A673 (cell line): ENCODE data around the gene SLC16A8. TPM values are rescaled to one million over a fixed set of nuclear protein-coding genes. Genes with fewer than 3 reads are reported as not detected.
"Not testable (repeated sequence)": the region's sequence is repeated elsewhere in the genome, so short reads cannot be mapped to it uniquely, and the experiment has no call there.

ENCODE experiments used
- BruUV-seq: library from RNA; stranded (reverse); fragments of 400-500 nt; replicated peaks from 2 replicates; lab custom pipeline; 2021; lab: Mats Ljungman, UMichigan
- CTCF ChIA-PET: fragments of 300-600 bp; sonication (Branson Sonifier 250); formaldehyde crosslinking; loops from one replicate; lab custom pipeline; 2022; ENCODE audit warnings: antibody characterized with exemption; lab: Charles Lee
- POLR2A ChIA-PET: fragments of 300-600 bp; sonication (Branson Sonifier 250); formaldehyde crosslinking; loops from one replicate; lab custom pipeline; 2022; ENCODE audit warnings: antibody characterized with exemption; ENCODE audit not compliant: low non-redundant PET; lab: Charles Lee
- DNase-seq: peaks from one replicate; pipeline ENCODE4 v3.0.0-alpha.2; 2015; ENCODE audit warnings: low spot score
- H3K27ac ChIP-seq: fragments of 200-600 bp; sonication (generic); 2 replicates; pipeline ENCODE4 v1.5.1; 2016; ENCODE audit warnings: mixed run types, low read depth, mild to moderate bottlenecking, mixed read lengths, antibody characterized with exemption, low read length; ENCODE audit not compliant: poor library complexity, severe bottlenecking
- H3K27me3 ChIP-seq: fragments of 200-600 bp; sonication (generic); replicated peaks from 2 replicates; pipeline ENCODE4 v1.6.1; 2017; ENCODE audit warnings: mixed run types, low read depth, mild to moderate bottlenecking, mixed read lengths, antibody characterized with exemption, low read length; ENCODE audit not compliant: insufficient read depth, poor library complexity
- H3K36me3 ChIP-seq: fragments of 200-600 bp; sonication (generic); 2 replicates; pipeline ENCODE4 v1.6.1; 2016; ENCODE audit warnings: mixed run types, mild to moderate bottlenecking, mixed read lengths, antibody characterized with exemption, low read length; ENCODE audit not compliant: insufficient read depth, poor library complexity, severe bottlenecking
- H3K4me1 ChIP-seq: fragments of 200-600 bp; sonication (generic); 2 replicates; pipeline ENCODE4 v1.6.1; 2017; ENCODE audit warnings: mixed run types, mild to moderate bottlenecking, mixed read lengths, antibody characterized with exemption, low read length; ENCODE audit not compliant: insufficient read depth, poor library complexity, severe bottlenecking
- H3K4me3 ChIP-seq: fragments of 200-600 bp; sonication (generic); 2 replicates; pipeline ENCODE4 v1.5.1; 2016; ENCODE audit warnings: low read depth, mixed run types, mild to moderate bottlenecking, mixed read lengths, low read length; ENCODE audit not compliant: poor library complexity, severe bottlenecking
- H3K9me3 ChIP-seq: fragments of 200-600 bp; sonication (generic); 2 replicates; pipeline ENCODE4 v1.6.1; 2016; ENCODE audit warnings: mixed run types, low read depth, mild to moderate bottlenecking, mixed read lengths, antibody characterized with exemption, low read length; ENCODE audit not compliant: poor library complexity, severe bottlenecking
- CTCF ChIP-seq: fragments of 300-800, 200-600 bp; sonication (generic); conservative IDR thresholded peaks from 2 replicates; pipeline ENCODE4 v1.5.1; 2017; ENCODE audit warnings: low read depth, mild to moderate bottlenecking, antibody characterized with exemption, low read length, moderate library complexity, mixed read lengths
- EZH2 ChIP-seq: fragments of 200-600 bp; sonication (generic); IDR thresholded peaks from 2 replicates; pipeline ENCODE4 v1.6.1; 2017; ENCODE audit warnings: borderline replicate concordance, low read depth, mild to moderate bottlenecking, mixed read lengths, antibody characterized with exemption, low read length; ENCODE audit not compliant: poor library complexity, severe bottlenecking
- intact Hi-C: fragments of 100-400 bp; cut with micrococcal nuclease; formaldehyde crosslinking; loops from one replicate; pipeline ENCODE4 v1.10.0; 2022; ENCODE audit not compliant: unreplicated experiment
- total RNA-seq: library from RNA; stranded (reverse); gene quantifications from 2 replicates; pipeline ENCODE4 v1.2.3, GENCODE V29; 2021

The SLC16A8 gene
- total RNA-seq, 1 experiment from 2014 or later: not detected

- Histone ChIP-seq H3K4me1 (no peaks in the 10 kb centered on the region), H3K27me3 (no peaks in the 10 kb centered on the region), H3K27ac (no peak overlapping the region), H3K36me3 (no peaks in the 10 kb centered on the region), H3K4me3 (no peak overlapping the region), H3K9me3 (no peaks in the 10 kb centered on the region)
- CTCF ChIA-PET: no interaction called here
- no TSS peak for BruUV-seq
- no peak for TF ChIP-seq EZH2
- TF ChIP-seq CTCF: no peak
- no peak for DNase-seq
- POLR2A ChIA-PET: no interaction called here
- intact Hi-C loops: no loop called here
Measured at GRCh38 chr22:38122616-38123015, 38.6 kb upstream of the SLC16A8 start.

- BruUV-seq: no TSS peak
- no peak for TF ChIP-seq EZH2
- TF ChIP-seq CTCF: no peak
- ChIA-PET CTCF (no interaction called here), POLR2A (no interaction called here)
- H3K9me3 ChIP-seq: no peaks in the 10 kb centered on the region
- intact Hi-C loops: no loop called here
- H3K4me3 ChIP-seq: no peak overlapping the region
- H3K27ac ChIP-seq: no peak overlapping the region
- no peaks in the 10 kb centered on the region for H3K36me3 ChIP-seq
- H3K27me3 ChIP-seq: no peaks in the 10 kb centered on the region
- no peaks in the 10 kb centered on the region for H3K4me1 ChIP-seq
- DNase-seq: no peak
Measured at GRCh38 chr22:38120359-38121110, 36.6 kb upstream of the SLC16A8 start.

GRCh38 chr22:38118747-38119146 is 34.8 kb upstream of the SLC16A8 start:
- H3K4me3 ChIP-seq, H3K4me1 ChIP-seq, CTCF ChIA-PET, H3K9me3 ChIP-seq, H3K36me3 ChIP-seq, H3K27me3 ChIP-seq, BruUV-seq, DNase-seq, intact Hi-C loops, H3K27ac ChIP-seq: not testable (repeated sequence)
- POLR2A ChIA-PET: interaction anchor here (0.8 kb wide), 1 partner anchor 15 kb away, joined by 3 read pairs; no protein-coding TSS in a partner anchor

GRCh38 chr22:38118182-38118581 is 34.2 kb upstream of the SLC16A8 start:
- Histone ChIP-seq H3K36me3 (peaks cover 5% of the 10 kb centered on the region), H3K4me1 (no peaks in the 10 kb centered on the region), H3K27ac (no peak overlapping the region), H3K9me3 (no peaks in the 10 kb centered on the region), H3K27me3 (no peaks in the 10 kb centered on the region), H3K4me3 (no peak overlapping the region)
- ChIA-PET POLR2A (interaction anchor here (0.8 kb wide), 1 partner anchor 14 kb away, joined by 3 read pairs; no protein-coding TSS in a partner anchor), CTCF (no interaction called here)
- no TSS peak for BruUV-seq
- no peak for DNase-seq
- no peak for TF ChIP-seq EZH2
- no peak for TF ChIP-seq CTCF
- intact Hi-C loops: no loop called here

- H3K36me3 ChIP-seq, H3K27ac ChIP-seq, intact Hi-C loops, H3K27me3 ChIP-seq, POLR2A ChIA-PET, H3K4me3 ChIP-seq, H3K4me1 ChIP-seq, BruUV-seq, DNase-seq, H3K9me3 ChIP-seq, CTCF ChIA-PET: not testable (repeated sequence)
Measured at GRCh38 chr22:38117556-38117955, 33.6 kb upstream of the SLC16A8 start.
